HG03469 (cell line): ENCODE measurements around the gene SP1.
"Not testable (repeated sequence)": the region's sequence is repeated elsewhere in the genome, so short reads cannot be mapped to it uniquely, and the experiment has no call there.

Source experiments
- ATAC-seq: cut with Tn5 transposase; IDR thresholded peaks from one replicate; pipeline ENCODE4 v1.9.1; 2021; ENCODE audit warnings: mild to moderate bottlenecking, moderate library complexity, moderate number of reproducible peaks; ENCODE audit not compliant: unreplicated experiment

SP1 gene

DNA sequence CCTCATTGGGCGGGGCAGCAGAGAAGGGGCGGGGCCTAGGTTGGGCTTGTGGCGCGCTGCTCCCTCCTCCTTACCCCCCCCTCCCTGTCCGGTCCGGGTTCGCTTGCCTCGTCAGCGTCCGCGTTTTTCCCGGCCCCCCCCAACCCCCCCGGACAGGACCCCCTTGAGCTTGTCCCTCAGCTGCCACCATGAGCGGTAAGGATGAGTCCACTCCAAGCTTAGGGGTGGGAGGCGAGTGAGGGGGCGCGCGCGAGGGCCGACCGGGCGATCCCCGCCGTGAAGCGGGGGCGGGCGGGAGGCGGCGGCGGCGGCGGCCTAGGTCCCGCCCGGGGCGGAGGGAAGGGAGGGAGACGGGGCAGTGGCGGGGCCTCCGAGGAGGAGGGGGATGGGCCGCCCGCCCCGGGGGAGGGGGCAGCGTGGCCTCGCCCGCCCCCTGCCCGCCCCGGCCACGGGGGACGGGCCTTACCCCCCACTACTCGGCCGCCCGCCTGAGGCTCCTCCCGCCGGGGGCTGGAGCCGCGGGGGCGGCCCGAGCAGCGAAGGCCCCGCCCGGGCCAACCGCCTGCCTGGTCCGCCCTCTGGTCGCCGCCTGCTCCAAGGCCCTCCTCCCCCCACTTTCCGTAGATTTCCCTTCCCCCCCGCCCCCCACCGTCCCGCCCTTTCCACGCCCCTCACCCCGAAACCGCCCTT lies at the start of gene SP1:
Gene SP1 (plus strand): TSS at position 73 of the 690 bp plus-strand sequence. CDS start 116 bp downstream, at position 189.
- peak; percentile 27 for ATAC-seq

DNA sequence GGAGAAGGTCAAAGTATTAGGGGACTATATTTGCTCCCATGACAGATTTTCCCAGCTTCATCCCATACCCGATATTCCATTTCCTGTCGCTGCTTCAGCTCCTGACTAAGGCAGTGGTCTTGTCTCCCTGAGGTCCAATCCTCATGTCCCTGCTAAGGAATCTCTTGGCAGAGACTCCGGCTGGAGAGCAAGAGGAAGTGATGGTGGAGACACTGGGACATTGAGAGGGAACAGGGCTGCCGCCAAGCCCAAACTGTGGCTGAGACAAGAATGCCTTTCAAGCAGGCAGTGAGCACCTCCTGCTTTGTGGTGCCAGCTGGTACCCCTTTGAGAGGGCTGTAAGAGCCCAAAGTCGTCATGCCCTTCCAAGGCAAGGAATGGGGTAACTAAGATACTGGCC lies 49.3 kb upstream of the SP1 start:
- ATAC-seq, result no peak

DNA sequence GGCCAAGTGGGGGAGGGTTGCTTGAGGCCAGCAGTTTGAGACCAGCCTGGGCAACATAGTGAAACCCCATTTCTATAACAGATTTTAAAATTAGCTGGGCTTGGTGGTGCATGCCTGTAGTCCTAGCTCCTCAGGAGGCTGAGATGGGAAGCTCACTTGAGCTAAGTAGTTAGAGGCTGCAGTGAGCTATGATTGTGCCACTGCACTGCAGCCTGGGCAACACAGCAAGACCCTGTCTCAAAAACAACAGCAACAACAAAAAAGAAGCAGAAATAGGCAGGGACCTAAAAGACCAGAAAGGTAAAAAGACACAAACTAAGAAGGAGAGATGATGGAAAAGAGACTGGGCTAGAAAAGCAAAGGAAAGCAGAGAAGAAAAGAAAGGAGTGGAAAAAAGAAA lies 47.6 kb upstream of the SP1 start:
- not testable (repeated sequence) for ATAC-seq

DNA sequence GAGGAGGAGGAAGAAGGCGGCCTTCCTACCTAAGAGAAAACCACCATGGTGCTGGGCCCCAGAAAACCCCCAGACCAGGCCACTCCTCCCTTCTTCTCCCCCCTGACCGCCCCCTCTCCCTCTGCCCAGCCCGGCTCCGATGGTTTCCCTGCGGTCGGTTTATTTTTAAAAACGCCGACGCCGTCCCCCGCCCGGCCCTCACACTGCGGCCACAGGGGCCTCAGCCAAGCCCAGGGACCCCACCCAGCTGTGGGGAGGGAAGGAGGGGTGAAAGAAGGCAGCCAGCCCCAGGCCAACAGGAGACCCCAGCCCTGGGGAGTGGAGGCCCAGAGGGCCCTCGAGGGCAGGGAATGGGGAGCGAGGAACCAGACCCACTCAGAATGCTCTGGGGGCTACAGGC lies 47.2 kb upstream of the SP1 start:
- no peak for ATAC-seq

DNA sequence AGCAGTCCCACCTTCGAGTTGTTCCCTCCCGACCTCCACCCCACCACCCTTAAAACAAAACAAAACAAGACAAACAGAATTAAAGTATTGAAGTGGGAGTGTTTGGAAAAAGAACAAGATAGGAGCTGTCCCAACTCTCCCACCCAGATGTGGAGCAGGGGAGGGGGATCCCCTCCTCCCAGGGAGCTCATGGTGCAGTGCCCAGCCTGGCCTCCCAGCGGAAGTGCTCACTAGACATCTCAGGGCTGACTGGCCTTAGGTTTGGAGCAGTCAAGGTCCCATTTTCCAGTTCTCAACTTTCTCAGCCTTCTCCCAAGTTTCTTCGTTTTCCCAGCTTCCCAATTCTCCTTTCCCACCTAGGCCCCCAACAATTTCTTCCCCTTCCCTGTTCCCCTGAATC lies 46.7 kb upstream of the SP1 start:
- ATAC-seq, result no peak

DNA sequence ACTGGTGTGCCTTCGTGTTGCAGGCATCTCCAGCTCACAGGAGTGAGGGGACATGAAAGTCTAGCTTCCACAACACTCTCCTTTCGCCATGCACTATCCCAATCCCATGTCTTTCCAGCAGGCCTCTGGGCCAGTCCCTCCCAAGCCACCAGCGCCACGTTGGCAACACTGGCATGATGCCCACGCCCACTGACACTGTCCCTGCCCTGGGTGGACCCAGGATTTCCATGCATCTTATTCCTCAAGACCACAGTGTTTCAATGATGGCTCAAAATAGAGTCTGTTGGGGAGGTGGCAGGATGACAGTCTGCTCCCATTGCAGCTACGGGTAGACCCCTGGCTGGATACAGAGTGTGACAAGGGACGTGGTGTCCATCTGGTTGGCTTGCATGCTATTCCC lies 46.1 kb upstream of the SP1 start:
- no peak for ATAC-seq

DNA sequence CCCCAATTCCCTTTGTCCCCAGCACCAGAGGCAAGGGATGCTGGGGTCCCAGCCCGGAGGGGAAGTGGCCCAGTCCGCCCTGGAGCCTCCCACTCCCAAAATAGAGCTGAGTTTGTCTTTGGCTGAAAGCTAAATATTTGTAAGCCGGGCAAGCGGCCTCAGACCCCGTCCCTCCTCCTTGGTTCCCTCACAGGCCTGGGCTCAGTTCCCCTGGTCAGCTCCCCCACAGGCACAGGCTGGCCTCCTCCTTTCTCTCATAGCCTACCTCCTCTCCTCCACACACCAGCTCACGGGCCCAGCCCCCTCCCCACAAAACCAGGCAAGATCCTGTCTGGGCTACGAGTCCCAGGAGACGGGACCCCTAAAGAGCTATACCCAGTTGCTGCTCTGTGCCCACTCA lies 45.2 kb upstream of the SP1 start:
- no peak for ATAC-seq

DNA sequence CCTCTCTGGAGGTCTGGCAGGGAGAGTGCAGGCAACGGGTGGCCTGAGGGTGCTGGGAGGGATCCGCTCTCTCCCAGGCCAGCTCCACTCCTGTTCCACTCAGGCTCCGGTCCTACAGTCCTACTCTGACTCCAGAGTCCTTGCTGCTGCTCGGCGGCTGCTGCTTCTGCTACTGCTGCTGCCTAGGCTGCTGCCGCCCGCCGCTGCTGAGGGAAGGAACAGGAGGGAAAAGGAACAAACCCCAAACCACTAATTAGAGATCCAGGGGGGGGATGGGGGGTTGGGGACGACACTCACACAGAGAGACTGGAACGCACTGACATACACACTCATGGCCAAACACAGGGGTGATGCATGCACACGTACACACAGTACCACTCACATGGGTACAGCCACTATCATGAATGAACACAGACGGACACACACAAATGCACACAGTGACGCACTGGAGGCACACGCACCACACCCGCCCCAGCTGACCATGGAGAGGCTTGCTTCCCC lies 43.7 kb upstream of the SP1 start, which contains the start of gene SP7:
Gene SP7 (minus strand): TSS at position 174 of the 501 bp plus-strand sequence. CDS start 708 bp downstream, outside the sequence.
- ATAC-seq, result no peak

DNA sequence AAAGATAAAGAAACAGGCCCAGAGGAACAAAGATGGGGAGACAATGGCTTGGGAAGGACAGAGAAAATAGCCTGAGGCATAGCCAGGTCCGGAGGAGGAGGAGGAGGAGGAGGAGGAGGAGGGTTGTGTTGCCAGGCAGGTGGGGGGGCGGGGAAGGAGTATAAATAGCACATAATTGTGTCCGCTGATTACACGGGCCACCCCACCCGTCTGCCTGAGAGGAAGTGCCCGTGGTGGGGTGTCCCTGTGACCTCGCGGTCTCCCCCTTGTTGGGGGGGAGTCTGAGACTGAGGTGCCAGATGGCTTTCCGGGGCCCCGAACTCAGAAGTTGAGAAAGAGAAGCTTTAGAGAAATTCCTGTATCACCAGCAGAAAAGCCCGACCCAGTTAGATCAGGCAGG lies 42.0 kb upstream of the SP1 start:
- no peak for ATAC-seq

DNA sequence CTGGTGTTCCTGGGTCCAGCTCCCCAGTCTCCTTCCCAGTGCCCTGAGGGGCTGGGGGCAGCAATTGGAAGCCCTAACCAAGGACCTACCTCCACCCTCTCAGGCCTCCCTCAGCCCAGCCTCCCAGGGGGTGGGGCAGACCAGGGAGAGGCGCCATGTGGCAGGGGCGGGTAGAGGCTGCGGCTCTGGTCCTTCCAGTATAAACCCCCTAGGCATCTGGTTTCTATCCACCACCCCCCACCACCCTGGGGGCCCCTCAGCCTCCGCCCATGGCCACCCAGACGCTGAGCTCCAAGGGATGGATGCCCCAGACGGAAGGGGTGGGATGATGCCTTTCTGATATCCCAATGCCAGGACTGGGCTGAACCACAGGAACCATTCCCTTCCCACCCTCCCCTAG lies 41.1 kb upstream of the SP1 start:
- no peak for ATAC-seq

DNA sequence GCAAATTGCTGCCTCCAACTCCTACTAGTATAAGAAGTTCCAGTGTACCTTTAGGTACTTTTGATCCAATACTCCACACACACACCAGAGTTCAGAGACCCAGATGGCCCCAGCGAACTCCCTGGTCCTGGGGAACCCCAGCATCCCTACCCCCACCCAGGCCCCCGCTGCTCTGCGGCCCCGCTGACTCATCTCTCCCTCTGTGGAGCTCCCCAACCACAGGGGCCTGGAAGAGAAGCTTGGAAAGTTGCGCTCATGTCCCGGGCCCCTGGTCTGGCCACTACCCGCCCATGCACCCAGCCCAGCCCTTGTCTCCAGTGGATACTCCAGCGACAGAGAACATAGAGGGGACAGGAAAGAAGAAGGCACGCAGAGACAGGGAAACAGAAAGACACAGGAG lies 39.6 kb upstream of the SP1 start:
- no peak for ATAC-seq

DNA sequence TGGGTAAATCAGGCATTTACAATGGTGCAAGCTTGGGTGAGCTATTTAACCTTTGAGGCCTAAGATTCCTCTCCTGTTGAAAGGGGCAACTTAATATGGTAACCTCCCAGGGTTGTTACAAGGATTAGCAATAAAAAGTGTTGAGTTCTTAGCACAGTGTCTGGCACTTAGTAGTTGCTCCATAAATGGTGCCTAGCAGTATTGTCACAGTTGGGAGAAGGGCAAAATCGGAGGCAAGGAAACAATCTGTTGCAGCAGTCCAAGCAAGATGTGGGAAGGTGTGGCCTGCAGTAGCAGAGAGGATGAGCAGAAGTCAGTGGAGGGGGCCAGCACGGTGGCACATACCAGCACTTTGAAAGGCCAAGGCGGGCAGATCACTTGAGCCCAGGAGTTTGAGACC lies 36.5 kb upstream of the SP1 start:
- no peak for ATAC-seq

DNA sequence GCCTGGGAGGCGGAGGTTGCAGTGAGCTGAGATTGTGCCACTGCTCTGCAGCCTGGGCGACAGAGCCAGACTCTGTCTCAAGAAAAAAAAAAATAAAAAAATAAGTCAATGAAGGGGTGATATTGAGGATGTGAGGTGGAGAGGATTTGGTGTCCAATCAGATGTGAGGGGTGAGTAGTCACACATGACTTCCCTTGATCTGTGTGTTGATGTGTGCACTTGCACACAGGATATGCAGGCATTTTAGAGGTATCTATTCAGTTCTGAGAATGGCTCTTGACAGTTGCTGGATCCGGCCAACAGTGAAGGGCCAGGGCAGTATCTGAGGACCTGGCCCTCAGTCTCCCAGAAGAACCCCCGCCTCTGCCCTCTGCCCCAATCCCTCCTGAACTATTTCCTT lies 36.0 kb upstream of the SP1 start:
- no peak for ATAC-seq

DNA sequence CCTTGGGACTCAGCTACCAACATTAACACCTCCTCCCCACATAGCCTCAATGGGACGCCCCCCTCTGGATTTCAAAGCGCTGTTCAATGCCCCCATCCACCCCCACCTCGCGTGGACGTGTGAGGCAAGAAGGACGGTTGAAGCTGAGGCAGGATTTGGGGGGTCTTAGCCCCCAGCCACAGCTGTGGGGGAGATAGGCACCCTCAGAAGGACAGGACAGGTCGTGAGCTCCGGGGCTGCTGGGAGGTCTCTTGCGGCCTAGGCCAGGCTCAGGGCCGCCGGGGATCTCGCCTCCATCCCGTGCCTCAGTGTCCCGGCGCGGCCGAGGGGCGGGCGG lies 35.5 kb upstream of the SP1 start:
- ATAC-seq, result no peak

DNA sequence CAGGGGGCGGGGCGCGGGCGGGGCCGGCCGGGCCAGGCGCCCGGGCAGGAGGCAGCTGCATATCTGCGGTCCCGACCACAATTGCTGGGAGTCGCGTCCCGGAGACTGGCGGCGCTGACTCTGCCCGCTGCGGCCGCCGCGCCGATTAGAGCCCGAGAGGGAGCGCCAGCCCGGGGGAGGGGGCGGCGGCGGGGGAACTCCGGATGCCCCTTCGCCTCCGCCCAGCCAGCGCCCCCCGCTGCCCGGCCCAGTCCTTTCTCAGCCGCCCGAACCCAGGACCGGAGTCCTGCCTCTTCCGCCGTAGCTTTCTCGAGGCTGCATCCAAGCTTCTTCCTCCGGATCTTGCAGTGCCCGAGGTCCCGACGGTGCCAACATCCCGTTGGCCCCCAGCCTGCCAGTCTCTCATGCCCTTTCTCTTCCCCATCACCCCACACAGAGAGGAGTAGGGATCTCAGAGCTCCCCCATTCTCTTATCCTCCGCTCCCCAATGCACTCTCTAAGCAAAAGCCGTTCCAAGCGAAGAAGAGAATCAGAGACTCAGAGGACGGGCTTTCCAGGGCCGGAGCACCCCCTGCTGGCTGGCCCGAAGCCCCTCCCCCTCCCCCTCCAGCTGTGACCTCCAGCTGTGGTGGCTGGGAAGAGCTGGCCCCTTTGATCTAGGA lies 35.0 kb upstream of the SP1 start:
- ATAC-seq, result no peak

DNA sequence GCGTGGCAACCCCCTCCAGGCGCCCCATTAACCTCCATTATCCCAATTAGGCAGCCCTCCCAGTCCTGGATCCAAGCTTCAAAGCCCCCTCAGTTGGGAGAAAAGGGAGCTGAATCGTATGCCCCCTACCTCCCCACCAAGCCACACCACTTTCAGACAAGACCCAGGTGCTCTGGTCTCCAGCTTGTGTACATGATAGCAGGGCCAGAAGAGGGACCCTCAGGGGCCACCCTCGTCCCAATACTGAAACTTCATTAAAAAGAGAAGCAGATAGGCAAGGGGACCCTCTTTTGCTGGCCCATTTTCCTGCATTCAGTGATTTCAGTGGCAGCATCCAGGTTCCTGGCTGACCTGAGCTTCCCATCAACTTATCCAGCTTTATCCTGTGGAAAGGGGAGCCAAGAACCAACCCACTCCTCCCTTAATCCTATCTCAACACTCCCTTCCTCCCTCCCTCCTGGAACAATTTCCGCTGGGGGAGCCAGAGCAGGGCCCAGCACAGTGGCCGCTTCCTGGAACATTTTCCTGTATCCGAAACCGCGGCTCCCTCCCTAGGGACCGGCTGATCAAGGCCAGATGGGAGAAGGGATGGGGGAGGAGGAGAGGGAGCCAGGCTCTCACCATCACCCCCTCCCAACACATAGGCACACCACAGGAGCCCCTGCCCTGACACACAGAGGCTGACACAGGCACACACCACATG lies 34.3 kb upstream of the SP1 start:
- no peak for ATAC-seq

DNA sequence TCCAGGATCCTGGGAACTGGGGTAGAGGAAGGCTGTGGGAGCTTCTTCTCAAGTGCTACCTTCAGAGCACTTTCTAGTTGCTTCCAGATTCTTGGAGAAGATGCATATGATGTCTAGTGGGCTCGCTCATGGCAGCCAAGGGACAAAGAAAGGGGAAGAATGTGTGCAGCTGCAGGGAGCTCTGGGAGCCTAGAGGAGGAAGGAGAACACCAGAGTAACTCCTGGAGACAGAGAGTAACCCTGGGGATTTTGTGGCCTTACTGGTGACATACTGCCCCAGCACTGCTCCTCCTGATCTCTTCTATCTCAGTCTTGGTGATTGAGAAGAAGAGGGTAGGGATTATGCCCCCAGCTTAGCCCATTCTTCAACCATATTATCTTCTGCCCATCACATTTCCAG lies 33.5 kb upstream of the SP1 start:
- ATAC-seq, result no peak

DNA sequence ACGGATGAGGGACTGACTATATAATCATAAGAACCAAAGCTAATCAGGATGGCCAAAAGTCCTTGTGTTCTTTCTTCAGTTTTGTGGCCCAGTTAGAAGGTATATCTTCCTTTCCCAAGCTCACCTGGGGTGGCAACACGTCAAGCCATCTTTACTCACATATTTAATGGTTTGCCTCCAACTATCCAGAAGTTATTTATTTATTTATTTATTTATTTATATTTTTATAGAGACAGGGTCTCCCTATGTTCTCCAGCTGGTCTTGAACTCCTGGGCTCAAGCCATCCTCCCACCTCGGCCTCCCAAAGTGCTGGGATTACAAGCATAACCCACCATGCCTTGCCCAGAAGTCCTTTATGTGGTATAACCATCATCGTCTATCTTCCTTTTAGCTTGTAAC lies 32.1 kb upstream of the SP1 start:
- ATAC-seq, result no peak

DNA sequence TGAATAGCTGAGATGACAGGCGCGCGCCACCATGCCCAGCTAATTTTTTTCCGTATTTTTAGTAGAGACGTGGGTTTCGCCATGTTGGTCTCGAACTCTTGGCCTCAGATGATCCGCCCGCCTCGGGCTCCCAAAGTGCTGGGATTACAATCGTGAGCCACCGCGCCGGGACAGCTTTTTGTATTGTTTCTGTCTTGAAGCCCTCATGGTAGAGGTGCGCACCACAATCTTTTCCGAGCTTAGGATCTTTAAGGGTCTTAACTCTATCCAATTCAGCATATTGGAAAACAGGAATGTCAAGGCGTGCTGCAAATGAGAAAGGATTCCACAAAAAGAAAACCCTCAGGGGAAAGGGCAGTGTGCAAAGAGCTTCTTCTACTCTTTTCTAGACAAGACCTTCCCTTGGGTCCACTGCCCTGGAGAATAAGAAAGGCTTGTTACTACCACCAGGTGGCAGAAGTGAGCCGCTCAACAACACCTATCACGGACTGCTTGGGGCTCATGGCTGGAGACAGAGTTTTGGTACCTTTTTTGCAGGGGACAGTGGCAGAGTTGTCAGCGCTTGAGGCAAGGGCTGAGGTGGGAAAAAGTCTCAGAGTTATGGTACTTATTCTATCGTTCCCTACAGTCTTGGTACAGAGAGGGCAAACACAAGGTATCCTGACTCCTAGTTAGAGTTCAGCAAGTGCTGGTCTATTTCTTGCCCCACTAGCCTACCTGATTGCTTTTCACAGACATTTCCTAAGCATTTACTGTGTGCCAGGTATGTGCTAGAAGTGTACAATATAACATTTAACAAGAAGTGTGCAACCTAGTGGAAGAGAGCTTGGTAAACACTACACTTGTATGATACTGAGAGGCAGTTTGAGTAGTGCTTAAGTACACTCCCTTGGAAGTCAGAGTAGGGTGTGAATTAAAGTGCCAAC lies 27.4 kb upstream of the SP1 start:
- ATAC-seq, result no peak

DNA sequence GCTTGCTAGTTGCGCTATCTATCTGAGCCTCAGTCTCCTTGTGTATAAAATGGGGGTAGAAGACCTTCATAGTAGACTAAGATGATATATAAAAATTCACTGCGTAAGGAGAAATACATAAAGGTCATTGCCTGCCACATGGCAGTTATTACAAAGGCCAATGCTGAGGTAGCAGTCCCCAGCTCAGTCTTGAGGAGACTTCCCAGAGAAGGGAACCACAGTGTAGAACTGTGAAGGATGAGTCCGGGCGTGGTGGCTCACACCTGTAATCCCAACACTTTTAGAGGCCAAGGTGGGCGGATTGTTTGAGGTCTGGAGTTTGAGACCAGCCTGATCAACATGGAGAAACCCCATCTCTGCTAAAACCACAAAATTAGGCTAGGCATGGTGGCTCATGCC lies 26.7 kb upstream of the SP1 start:
- no peak for ATAC-seq

DNA sequence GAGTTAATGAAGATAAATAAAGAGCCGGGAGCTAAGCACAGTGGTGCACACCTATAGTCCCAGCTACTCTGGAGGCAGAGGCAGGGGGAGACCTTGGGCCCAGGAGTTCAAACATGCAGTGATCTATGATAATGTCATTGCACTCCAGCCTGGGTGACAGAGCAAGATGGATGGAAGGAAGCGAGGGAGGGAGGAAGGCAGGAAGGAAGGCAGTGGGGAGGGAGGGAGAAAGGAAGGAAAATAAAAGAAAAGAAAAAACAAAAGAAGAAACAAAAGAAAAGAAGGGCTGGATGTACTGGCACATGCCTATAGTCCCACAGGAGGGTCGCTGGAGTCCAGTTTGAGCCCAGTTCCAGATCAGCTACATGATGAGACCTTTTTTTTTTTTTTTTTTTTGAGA lies 24.9 kb upstream of the SP1 start:
- no peak for ATAC-seq
